ENCODE results near the gene TMEM178B.
"Not testable (repeated sequence)": the region's sequence is repeated elsewhere in the genome, so short reads cannot be mapped to it uniquely, and the experiment has no call there.

Gene TMEM178B

DNA sequence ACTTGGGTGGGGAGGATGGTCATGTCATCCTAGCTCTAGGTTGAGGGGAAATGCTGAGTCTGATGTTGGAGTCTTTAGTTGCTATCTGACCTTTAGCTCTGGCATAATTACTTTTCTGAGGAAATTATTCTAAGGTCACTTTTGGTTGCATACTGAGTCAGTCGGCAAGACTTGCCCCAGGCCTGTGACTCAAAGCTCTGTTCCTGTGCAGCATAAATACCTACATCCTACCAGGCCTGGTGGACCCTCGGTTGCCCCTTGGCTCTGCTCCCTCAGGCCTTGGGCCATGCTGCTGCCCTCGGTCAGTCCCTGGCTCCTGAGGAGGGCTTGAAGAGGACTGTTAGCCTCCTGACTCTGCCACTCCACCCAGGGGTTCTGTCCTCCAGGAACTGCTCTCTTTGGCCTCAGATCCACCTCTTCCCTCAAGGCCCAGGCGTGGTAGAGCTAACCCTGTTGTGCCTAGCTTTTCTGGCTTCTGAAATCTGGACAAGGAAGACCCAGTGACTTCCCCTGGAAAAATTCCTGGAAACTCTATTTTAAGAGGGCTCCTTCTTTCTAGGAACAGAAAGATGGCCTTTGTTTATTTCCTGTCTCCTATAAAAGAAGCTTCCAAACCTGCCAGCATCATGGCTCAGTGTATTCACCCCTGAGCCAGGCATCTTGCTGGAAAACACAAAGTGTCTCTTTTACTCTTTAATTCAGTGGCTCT lies 71.2 kb downstream of the TMEM178B start:
- no peak for DNase-seq (ENCODE audit: low read depth)

DNA sequence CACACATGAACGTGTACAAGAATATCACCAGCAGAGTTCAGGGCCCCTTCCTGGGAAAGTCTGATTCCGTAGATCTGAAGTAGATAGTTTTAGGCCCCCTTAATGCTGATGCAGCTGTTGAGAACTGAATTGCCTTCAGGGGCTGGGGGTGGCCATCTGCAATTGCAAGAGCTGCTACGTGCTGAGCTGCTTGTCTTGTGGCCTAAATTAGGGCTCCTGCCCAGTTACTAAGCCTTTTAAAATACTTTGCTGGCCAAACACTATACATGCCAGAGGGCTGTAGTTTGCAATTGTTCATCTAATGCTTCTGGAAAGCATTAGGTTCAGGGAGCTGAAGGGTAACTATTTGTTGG lies 71.7 kb downstream of the TMEM178B start:
- no peak for DNase-seq (ENCODE audit: low read depth)

DNA sequence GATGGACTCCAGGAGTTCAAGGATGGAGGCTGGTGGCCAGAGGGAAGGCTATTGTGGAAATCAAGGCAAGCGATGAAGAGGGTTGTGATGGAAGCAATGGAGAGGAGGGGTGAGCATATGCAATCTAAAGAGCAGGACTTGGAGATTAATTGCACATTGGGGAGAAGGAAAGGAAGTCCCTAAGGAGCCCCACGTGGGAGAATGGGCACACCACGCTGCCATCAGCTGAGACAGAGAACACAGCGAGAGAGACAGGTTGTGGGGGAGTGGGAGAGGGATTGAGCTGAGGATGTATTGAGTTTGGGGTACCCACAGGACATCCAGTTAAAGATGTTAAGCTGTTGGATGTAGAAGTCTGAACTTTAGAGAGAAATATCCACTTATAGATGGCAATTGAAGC lies 73.6 kb downstream of the TMEM178B start:
- DNase-seq (ENCODE audit: low read depth), result no peak

DNA sequence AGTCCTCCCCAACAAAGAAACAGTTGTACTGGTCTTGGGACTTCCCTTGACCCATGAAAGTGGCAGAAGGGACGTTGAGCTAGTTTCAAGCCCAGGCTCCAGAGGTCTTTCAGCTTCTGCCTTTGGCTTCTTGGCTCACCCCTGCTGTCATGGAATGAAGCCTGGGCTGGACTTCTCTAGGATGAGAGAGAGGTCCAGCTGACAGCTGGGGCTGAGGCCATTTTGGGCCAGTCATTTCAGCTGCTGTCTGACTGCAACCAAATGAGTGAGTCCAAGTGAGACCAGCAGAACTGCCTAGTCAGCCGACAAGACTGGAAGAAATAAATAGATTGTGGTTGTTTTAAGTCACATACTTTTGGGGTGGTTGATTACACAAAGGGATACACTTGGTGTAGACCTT lies 76.6 kb downstream of the TMEM178B start:
- no peak for DNase-seq (ENCODE audit: low read depth)

DNA sequence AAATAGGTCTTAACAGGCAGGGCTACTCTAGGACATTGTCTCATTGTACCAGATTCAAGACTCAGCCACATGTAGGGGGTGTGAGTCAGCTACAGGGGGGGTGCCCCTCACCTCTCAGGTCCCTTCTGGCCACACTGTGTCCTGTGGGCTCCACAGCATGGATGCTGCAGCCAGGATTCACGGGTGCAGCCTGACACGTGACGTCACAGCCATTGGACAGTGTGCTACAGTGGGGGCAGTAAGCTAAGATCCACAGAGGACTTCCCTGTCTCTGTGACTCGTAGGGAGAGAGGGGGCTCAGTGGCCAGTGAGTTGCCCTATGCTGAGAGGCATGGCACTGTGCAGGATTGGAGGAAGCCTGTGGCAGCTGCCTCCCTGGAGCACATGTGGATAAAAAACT lies 77.9 kb downstream of the TMEM178B start:
- no peak for DNase-seq (ENCODE audit: low read depth)

DNA sequence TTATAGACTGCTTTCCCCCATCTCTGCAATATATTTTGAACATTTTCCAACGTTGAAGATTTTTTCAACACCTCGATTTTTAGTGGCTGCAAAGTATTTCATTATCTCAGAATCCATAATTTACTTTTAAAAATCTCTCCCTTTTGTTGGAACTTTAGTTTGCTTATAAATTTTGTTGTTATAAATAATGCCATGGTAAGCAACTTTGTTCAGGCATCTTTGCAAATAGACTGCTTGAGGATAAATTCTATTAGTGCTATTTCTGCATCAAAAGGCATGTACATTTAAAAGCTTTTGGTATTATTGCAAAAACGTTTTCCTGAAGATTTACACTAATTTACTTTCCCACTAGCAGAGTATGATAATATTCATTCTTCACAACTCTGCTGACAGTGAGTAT lies 79.4 kb downstream of the TMEM178B start:
- no peak for DNase-seq (ENCODE audit: low read depth)

DNA sequence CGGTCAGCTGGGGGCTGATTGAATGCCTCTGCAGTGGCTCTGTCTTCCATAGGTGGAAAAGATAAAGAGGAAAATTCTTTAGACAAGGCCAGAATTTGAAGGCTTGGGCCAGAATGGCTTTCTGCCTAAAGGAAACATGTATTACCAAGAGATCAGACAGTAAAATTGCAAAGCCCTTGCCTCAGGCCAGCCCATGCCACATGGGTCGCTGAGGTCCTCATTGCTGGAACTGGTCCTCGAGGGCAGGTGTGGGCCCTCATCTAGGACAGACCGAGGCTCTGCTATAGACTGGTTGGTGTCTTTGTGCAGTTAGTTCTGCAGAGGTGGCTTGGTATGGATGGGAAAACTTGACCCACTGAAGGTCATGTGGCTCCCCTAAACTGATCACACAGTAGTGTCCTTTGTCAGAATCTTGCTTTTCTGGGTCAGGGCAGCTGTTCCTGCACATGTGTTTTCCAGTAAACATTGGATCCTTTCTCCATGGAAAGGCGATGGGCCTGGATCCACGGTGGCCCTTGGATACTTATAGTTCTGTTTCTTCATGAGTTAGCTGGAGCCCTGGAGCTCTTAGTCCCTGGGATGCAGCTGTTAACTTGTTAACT lies 80.4 kb downstream of the TMEM178B start:
- no peak for DNase-seq (ENCODE audit: low read depth)

DNA sequence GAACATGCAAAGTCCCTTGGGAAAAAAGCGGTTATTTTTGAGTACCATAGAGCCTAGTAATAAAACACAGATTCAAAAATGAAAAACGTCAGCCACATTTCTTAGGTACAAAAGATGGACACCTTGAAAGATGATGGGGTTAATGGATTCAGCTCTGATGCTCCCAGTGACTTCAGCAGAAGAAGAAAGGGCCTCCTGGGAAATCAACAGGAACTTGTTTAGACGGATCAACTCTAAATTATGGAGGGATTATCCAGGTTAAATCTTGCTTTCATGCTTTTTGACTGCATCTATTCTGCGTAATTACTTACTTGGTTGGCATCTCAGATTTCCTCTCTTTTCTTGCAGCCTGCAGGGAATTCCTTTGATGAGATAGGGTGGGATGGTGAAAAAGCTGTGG lies 82.5 kb downstream of the TMEM178B start:
- no peak for DNase-seq (ENCODE audit: low read depth)

DNA sequence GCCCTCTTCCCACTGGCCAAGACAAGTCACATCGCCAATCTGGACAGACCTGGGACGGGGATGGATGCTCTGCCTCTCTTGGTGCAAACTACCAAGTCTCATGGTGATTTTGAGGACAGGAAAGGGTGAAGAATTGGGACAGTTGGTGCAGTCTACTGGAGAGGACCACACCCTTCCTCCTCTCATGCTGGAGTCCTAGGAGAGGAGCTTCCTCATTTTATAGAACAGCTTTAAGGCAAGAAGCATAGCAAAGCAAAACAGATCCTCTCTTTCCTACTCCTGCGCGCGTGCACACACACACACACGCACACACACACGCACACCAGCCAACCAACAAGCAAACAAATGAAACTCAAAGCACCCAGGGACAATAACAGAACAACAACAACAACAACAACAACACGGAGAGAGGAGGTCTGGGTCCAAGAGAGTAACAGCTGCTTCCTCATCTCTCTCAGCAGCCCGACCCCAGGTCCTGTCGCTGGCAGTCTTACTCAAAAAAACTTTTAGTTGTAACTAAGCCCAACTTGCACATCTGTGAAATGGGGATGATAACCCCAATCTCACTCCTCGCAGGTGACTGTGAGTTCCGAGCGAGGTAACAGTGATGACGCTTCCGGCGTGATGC lies 83.4 kb downstream of the TMEM178B start:
- DNase-seq (ENCODE audit: low read depth), result no peak

DNA sequence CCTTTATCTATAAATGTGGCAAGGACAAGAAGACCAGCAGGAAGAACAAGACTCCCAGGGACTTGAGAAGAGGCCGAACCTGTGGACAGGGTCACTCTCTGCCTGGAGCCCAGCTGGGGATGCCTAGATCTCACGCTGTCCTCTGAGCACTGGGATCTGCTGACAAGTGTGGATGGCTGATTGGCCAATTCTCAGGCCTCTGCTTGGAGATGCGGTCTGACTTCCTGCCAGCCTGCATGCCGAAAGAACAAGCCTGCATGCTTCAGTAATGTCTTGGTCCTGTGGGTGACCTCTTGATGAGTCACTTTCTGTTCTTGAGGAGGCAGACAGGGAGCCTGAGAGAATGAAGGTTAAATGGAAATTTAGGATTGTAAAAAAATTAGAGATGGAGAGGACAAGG lies 84.7 kb downstream of the TMEM178B start:
- no peak for DNase-seq (ENCODE audit: low read depth)

DNA sequence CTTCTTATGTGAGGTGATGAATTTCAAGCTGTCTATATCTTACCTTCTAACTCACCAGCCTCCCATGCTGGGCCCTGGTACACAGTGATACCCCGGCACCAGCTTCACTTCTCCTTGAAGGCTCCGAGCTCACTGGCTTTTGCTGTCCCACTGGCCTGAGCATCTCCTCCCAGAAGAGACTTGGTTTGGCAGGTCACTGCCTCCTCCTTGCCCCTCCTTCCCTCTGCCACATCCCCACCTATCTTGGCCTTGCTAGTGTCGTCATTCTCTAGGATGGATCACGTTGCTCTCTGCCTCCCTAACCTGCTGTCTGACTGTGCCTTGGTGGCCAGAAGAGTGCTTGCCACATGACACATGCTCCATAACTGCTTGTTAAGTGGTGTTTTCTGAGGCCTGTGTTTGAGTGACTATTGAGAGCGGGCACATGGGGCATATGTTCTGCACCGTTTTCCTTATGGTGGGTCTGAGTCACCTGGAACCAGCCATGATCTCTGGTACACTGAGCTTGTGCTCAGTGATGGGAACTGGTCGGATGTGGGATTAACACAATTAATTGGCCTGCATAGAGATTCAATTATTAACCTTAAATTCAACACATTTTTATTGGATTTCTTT lies 86.5 kb downstream of the TMEM178B start:
- DNase-seq (ENCODE audit: low read depth), result no peak

DNA sequence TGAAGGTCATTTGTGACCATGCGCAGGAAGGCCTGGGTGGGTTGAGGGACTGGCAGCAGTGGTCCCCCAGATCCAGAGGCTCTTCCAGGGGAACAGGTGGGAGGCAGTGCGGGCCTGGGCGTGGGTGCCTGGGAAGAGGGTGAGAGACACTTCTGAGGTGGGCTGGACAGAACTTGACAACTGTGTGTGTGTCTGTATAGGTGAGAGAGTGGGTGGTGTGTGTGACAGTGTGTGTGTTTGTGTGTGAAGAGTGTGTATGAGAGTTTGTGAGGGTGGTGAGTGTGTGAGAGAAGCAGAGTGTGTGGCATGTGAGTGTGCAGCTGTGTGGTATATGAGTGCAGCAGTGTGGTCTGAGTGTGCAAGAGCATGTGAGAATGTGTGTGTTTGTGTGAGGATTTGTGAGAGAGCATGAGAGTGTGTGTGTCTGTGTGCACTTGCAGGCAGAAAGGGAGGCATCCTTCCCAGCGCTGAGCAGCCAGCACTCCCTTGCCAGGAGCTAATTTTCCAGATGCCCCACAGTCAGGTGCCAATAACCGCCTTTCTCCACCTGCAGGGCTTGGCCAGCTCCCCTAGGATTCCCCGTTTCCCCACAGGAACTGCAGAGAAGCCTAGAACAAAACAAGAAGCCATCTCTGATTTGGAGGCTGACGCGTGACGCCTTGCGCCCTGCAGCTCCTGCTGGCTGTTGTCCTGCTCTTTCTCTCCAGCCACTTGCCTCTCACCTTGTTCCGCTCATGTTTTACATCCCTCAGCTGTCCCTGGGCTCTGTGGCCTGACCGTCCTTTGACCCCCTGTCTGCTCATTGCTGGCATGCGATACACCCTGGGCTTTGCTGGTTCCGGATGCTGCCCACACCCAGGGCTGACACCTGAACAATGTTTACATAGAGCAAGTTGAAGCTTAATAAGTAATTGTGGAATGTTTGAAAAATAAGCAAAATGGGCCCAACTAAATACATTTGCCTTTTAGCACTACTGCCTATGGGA lies 88.0 kb downstream of the TMEM178B start:
- no peak for DNase-seq (ENCODE audit: low read depth)

DNA sequence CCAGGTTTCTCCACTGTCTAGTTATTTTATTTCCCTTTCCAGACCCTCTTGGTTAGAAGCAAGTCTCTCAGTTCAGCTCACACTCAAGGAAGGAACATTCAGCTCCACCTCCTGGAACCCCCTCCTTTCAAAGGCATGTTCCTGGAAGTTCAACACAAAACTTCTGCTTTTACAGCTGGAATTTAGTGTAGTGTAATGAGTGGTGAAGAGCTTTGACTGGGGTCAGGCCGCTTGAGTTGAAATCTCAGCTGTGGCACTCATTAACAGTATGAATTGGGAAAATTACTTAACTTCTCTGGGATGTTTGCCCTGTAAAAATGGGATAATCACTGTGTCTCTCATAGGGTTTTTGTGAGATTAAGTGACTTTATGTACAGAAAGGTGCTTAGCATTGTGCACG lies 91.7 kb downstream of the TMEM178B start:
- DNase-seq (ENCODE audit: low read depth), result no peak

DNA sequence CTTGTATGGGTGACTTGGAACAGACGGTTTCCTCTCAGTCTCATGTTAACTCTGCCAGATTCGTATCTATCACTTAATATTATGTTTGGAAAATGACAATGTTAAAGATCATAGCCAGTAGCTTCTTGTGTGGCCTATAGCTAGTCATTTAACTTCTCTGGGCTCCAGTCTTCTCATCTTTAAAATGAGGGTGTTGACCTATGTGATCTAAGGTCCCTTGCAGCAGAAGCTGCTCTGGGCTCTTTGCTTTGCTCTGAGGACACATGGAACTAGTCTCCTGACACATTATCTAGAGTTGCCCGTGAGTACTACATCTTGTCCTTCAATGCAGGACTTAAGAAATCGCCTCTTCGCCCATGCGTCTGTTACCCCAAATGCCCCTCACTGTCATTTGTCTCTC lies 93.1 kb downstream of the TMEM178B start:
- no peak for DNase-seq (ENCODE audit: low read depth)

DNA sequence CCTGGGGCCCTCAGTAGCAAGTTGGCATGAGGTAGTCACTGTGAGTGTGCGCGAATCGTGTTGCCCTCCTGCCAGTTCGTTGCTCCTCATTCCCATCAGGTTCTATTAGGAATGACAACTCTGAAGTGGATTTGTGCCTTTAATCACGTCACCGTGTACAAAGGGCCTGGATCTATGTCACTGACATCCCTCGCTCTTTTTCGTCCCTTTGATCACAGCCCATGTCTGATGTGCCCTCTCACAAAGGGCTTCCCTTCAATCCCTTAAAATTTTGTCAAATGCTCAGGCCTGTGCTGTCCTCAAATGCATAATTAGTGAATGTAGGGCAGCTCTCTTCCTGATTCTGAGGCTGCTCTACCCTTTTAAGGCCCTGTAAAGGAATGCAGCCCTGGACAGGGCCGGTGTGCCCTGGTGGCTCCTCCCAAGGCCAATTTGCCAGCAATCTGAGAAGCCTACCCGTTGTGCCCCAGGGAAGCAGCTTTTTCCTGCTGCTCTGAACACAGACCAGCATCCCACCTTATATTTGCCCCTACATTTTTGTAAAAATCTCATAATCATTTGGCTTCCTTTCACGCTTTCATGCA lies 93.6 kb downstream of the TMEM178B start:
- no peak for DNase-seq (ENCODE audit: low read depth)

DNA sequence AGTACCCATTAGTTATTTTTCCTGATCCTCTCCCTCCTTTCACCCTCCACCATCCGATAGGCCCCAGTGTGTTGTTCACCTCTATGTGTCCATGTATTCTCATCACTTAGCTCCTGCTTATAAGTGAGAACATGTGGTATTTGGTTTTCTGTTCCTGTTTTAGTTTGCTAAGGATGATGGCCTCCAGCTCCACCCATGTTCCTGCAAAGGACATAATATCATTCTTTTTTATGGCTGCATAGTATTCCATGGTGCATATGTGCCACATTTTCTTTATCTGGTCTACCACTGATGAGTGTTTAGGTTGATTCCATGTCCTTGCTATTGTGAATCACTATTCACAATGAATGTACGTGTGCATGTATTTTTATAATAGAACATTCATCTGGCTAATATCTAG lies 95.3 kb downstream of the TMEM178B start:
- DNase-seq (ENCODE audit: low read depth), result not testable (repeated sequence)

DNA sequence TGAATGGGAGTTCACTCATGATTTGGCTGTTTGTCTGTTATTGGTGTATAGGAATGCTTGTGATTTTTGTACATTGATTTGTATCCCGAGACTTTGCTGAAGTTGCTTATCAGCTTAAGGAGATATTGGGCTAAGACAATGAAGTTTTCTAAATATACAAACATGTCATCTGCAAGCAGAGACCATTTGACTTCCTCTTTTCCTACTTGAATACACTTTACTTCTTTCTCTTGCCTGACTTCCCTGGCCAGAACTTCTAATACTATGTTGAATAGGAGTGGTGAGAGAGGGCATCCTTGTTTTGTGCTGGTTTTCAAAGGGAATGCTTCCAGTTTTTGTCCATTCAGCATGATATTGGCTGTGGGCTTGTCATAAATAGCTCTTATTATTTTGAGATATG lies 101.9 kb downstream of the TMEM178B start:
- DNase-seq (ENCODE audit: low read depth), result not testable (repeated sequence)

DNA sequence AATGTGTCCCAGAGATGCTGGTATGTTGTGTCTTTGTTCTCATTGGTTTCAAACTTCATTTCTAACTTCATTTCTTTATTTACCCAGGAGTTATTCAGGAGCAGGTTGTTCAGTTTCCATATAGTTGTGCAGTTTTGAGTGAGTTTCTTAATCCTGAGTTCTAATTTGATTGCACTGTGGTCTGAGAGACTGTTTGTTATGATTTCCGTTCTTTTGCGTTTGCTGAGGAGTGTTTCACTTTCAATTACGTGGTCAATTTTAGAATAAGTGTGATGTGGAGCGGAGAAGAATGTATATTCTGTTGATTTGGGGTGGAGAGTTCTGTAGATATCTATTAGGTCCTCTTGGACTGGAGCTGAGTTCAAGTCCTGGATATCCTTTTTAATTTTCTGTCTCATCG lies 103.3 kb downstream of the TMEM178B start:
- not testable (repeated sequence) for DNase-seq (ENCODE audit: low read depth)

DNA sequence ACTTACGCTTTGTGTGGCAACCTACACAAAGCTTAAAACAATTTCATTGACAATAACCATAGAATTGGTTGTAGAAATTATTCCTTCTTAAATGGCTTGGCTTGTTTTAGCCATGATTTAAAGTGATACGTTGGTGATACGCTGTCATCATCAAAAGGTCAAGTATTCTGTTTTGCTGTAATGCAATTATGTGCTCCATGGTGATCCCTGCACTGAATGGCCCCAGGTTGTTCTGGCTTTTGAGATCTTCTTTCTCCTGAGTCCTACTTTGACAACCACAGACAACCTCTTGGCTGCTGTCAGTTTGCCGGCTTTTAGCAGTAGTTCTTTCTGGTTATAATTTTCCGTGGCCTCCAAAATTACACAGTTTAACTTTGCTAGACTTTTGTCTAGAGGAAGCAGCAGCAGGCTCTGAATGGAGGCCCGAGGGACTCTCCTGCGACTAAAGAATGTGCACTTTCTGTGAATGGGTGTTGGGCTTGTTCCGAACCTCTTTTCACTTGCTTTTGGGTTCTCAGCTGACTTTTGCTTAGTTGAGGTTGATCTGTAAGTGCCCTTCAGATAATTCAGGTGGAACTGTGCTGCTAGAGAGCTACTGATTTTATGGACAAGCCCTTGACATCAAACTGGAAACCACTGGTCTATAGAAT lies 104.7 kb downstream of the TMEM178B start:
- DNase-seq (ENCODE audit: low read depth), result no peak

DNA sequence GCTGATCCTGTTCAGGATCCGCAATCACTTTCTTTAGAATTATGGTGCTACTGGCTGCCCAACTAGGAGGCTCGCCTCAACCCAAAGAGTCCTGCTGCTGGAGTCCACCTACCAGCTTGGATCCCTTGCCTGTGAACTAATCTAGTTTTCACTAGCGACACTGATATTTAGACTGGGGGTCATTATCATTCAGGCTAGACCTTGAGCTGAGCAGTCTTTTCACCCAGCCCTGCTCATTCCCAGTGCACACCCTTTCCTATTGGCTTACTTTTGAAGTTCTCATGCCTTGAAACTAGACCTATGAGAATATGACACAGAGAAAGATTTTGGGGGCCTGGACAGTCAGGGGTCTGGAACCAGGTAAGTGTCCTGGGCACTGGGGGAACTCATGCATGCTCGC lies 107.9 kb downstream of the TMEM178B start:
- DNase-seq (ENCODE audit: low read depth), result no peak

DNA sequence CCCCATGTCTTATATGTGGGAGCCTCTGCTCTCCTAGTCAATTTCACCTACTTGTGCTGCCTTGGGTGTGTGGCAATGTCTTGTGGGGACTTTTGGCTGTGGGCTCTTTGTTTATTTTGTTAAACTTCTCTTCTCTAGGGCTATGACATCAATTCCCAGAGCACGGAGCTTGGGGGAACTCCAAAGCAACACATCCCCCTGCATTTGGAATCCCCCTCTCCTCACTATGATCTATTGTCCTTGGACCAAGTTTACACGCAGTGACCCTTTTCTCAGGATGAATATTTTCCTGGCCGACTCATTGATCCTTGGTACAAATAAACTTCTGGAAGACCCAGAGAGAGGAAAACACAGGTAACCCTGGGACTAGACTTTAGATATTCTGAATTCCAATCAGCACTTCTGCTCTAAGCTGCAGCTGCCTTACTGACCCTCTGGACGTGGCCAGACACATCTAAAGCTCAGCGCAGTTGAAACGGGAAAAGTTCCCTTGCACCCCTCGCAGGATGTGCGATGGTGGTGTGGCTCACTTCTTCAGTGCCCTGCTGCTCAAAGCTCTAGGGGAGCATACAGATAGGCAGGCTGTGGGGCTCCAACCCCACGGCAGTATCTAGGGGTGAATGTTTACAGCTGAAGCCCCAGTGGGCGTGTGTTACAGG lies 110.8 kb downstream of the TMEM178B start:
- DNase-seq (ENCODE audit: low read depth), result no peak
